ENCODE measurements around the gene JSRP1.

Gene JSRP1

GRCh38 chr19:2268480-2268830 lies 12.2 kb upstream of the JSRP1 start:
- H3K27ac ChIP-seq (ENCODE audit: extremely low read depth, low read depth, low read length), result no peak overlapping the region
- H3K9me3 ChIP-seq (ENCODE audit: control insufficient read depth, insufficient read depth, low read depth, low read length), result no peaks in the 10 kb centered on the region
- CTCF ChIA-PET, result no interaction called here
- POLR2A ChIA-PET, result no interaction called here
- no peak for TF ChIP-seq ZNF211 (tag by site-specific recombination; IDR thresholded peaks at IDR 0.05; ENCODE audit: low read depth)
- 0 out of 2 replicates have a peak, but pooled peaks cover 5% of the 10 kb centered on the region for H3K4me1 ChIP-seq (ENCODE audit: control insufficient read depth, insufficient read depth, low read length)
- H3K4me3 ChIP-seq (ENCODE audit: low read depth, low read length), result no peak overlapping the region; the same call in 1 of the 2 replicates
- H3K36me3 ChIP-seq (ENCODE audit: control insufficient read depth in 2 of 2, insufficient read depth in 1 of 2, low read length in 2 of 2), result peaks cover 6 to 21% of the 10 kb centered on the region in 2 experiments; a peak in 2 of 3 replicates

GRCh38 chr19:2266183-2266993 lies 10.2 kb upstream of the JSRP1 start:
- H3K9me3 ChIP-seq (ENCODE audit: control insufficient read depth, insufficient read depth, low read depth, low read length), result no peaks in the 10 kb centered on the region
- H3K4me3 ChIP-seq (ENCODE audit: low read depth, low read length), result no peak overlapping the region
- ChIA-PET CTCF (no interaction called here), POLR2A (interaction anchor here (0.6 to 0.9 kb wide), 4 partner anchors 27 to 326 kb away, joined by 3 to 8 read pairs (median 4); partner anchors contain the start of gene DOT1L)
- H3K27ac ChIP-seq (ENCODE audit: extremely low read depth, low read depth, low read length), result no peak overlapping the region
- H3K4me1 ChIP-seq (ENCODE audit: control insufficient read depth, insufficient read depth, low read length), result 0 out of 2 replicates have a peak, but pooled peaks cover 2% of the 10 kb centered on the region
- H3K36me3 ChIP-seq (ENCODE audit: control insufficient read depth in 2 of 2, insufficient read depth in 1 of 2, low read length in 2 of 2), result peaks cover 0 to 2% of the 10 kb centered on the region in 2 experiments; a peak in 1 of 3 replicates
- TF ChIP-seq ZNF16 (tag by site-specific recombination; IDR thresholded peaks at IDR 0.05; ENCODE audit: low read depth) (no peak), ZNF514 (tag by site-specific recombination; IDR thresholded peaks at IDR 0.05) (no peak), IKZF3 (tag by site-specific recombination; IDR thresholded peaks at IDR 0.05) (peak; percentile 37; the same call in 1 of the 2 replicates), GLIS1 (tag by site-specific recombination; IDR thresholded peaks at IDR 0.05) (peak; percentile 95), ZNF24 (tag by site-specific recombination; IDR thresholded peaks at IDR 0.05) (no peak), ZNF398 (tag by site-specific recombination; IDR thresholded peaks at IDR 0.05) (peak; percentile 53), SCRT1 (tag by site-specific recombination; IDR thresholded peaks at IDR 0.05; ENCODE audit: borderline replicate concordance) (peak; percentile 67; the same call in 1 of the 2 replicates), ZNF366 (tag by site-specific recombination; conservative IDR thresholded peaks at IDR 0.05) (peak; percentile 81), ZIC2 (tag by site-specific recombination; IDR thresholded peaks at IDR 0.05) (peak; percentile 73), GLIS2 (tag by site-specific recombination; IDR thresholded peaks at IDR 0.05) (peak; percentile 53), ZBTB17 (tag by site-specific recombination; IDR thresholded peaks at IDR 0.05) (peak; percentile 53; the same call in 1 of the 2 replicates), PATZ1 (tag by site-specific recombination; IDR thresholded peaks at IDR 0.05) (peak; percentile 38; the same call in 1 of the 2 replicates), ZNF335 (tag by site-specific recombination; conservative IDR thresholded peaks at IDR 0.05) (peak; percentile 49), ZFP3 (tag by site-specific recombination; IDR thresholded peaks at IDR 0.05; ENCODE audit: low read depth) (no peak), ZNF280D (tag by site-specific recombination; IDR thresholded peaks at IDR 0.05) (no peak), ZNF621 (tag by site-specific recombination; IDR thresholded peaks at IDR 0.05) (no peak), ZNF600 (tag by site-specific recombination; IDR thresholded peaks at IDR 0.05) (peak; percentile 76), ZNF488 (tag by site-specific recombination; IDR thresholded peaks at IDR 0.05) (no peak), ZNF223 (tag by site-specific recombination; IDR thresholded peaks at IDR 0.05) (no peak), SCRT2 (tag by site-specific recombination; IDR thresholded peaks at IDR 0.05) (peak; percentile 40; the same call in 1 of the 2 replicates), ZBTB8A (tag by site-specific recombination; IDR thresholded peaks at IDR 0.05) (0 out of 2 replicates have a peak, but pooled peaks have one; percentile 11), ZNF324 (tag by site-specific recombination; IDR thresholded peaks at IDR 0.05) (no peak), ZNF341 (tag by site-specific recombination; IDR thresholded peaks at IDR 0.05; ENCODE audit: low read depth) (peak; percentile 85)

Measured in HEK293 (cell line).